Metanephros (tissue), 2 donors: ENCODE data around the gene PEX13. TPM values are rescaled to one million over a fixed set of nuclear protein-coding genes. Genes with fewer than 3 reads are reported as not detected.

ENCODE experiments used
- small RNA-seq: library from RNA; depleted of rRNA; stranded (forward); fragments of <200 nt; gene quantifications from one replicate; pipeline ENCODE3, GENCODE V24; 2014; ENCODE audit warnings: low replicate concordance
- total RNA-seq: library from RNA; depleted of rRNA; stranded (reverse); fragments of >200 nt; gene quantifications from one replicate; pipeline ENCODE4 v1.2.3, GENCODE V29; 2014

Gene PEX13
- 43.7 TPM for total RNA-seq

GRCh38 chr2:61017556-61018317 is at the start of gene PEX13, which contains the start of gene PUS10:
Gene PEX13, plus strand, starts transcription at chr2:61017720. Its CDS starts 40 bp downstream, at chr2:61017760.
Gene PUS10, minus strand, starts transcription at chr2:61018255. Its CDS starts 6,365 bp downstream, at chr2:61011890.

DNA sequence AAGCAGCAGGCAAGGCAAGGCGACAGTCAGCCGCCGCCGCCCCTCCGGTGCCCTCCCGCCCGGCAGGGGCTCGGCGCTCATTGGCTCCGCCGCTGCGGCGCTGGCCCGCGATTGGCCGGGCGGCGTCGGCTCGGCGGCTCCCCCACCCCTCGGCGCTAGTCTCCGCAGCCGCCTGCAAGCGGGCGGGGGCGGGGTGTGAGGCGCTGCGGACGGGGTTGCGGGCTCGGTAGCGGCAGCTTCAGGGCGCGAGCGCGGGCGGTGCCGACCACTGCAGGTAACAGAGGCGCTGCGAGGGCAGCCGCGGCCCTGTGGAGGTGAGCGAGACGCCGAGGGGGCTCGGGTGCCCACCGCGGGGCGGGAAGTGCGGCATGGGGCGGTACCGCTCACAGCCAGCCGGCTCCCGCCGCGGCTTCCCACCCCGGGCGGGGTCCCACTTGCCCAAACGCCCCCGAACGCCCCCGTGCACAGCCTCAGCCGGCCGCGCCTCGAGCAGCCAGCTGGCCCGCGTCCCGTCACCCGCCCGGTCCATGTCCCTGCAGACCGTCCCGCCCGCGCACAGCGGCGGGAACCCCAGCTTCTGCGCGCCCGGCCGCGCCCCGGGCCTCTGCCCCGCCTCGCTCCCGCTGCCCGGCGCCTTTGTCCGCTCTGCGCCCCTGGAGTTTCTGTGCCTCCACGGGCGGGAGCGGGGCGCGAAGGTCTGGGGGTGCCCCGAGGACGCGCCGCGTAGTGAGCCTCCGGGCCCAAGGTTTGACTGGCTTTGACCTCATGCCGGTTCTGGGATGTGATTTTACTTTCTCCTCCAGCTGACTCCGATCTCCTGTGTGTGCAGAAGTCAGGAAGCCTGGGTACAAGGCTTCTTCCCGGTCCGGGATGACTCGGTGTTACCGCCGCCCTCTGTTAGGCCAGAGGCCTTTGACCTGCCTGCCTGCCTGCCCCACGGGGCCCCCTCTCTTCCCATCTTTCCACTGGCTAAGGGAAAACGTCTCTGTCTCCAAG is 48.5 kb downstream of the PEX13 start, which contains the start of gene SANBR:
TSS of gene SANBR (plus strand) at position 158 of the 996 bp plus-strand sequence. CDS start 4,480 bp downstream, outside the sequence.

Small RNAs within 50 kb of the gene (small RNA-seq; reads per million reads assigned to genes)
- not detected for gene RNA5SP95

Other genes with a start within 250 kb of the PEX13 start
- 19.3 TPM for gene REL, start 136.1 kb upstream of the PEX13 start, total RNA-seq
- 8.4 TPM for gene PUS10, start 535 bp downstream of the PEX13 start, total RNA-seq
- 13.1 TPM for gene SANBR, start 48.2 kb downstream of the PEX13 start, total RNA-seq
- 8.2 TPM for gene C2orf74, start 144.5 kb downstream of the PEX13 start, total RNA-seq